Duodenal mucosa (tissue), 2 donors: ENCODE data around the gene MYLK.
"Not testable (repeated sequence)": the region's sequence is repeated elsewhere in the genome, so short reads cannot be mapped to it uniquely, and the experiment has no call there.

Experiments
- H3K27ac ChIP-seq: one replicate; pipeline ENCODE4 v1.7.0; 2013; ENCODE audit warnings: low read depth, low read length
- H3K27me3 ChIP-seq, 2 donors: one replicate each; pipeline ENCODE4 v1.7.0; 2013; ENCODE audit warnings: low read length in 2 of 2, control low read depth in 1 of 2; ENCODE audit not compliant: insufficient read depth in 2 of 2, control insufficient read depth in 1 of 2
- H3K36me3 ChIP-seq, 2 donors: one replicate each; pipeline ENCODE4 v1.7.0; 2013; ENCODE audit warnings: low read length in 2 of 2, control low read depth in 1 of 2; ENCODE audit not compliant: insufficient read depth in 2 of 2, control insufficient read depth in 1 of 2
- H3K4me1 ChIP-seq, 2 donors: one replicate each; pipeline ENCODE4 v1.7.0; 2013; ENCODE audit warnings: low read length in 2 of 2, control low read depth in 1 of 2; ENCODE audit not compliant: insufficient read depth in 2 of 2, control insufficient read depth in 1 of 2
- H3K4me3 ChIP-seq, 2 donors: one replicate each; pipeline ENCODE4 v1.7.0; 2013; ENCODE audit warnings: low read length in 2 of 2, low read depth in 1 of 2
- H3K9ac ChIP-seq, 2 donors: one replicate each; pipeline ENCODE4 v1.7.0; 2013; ENCODE audit warnings: low read length in 2 of 2, low read depth in 1 of 2
- H3K9me3 ChIP-seq, 2 donors: one replicate each; pipeline ENCODE4 v1.7.0; 2013; ENCODE audit warnings: low read length in 2 of 2, control low read depth in 1 of 2; ENCODE audit not compliant: control insufficient read depth in 1 of 2

The MYLK gene

DNA sequence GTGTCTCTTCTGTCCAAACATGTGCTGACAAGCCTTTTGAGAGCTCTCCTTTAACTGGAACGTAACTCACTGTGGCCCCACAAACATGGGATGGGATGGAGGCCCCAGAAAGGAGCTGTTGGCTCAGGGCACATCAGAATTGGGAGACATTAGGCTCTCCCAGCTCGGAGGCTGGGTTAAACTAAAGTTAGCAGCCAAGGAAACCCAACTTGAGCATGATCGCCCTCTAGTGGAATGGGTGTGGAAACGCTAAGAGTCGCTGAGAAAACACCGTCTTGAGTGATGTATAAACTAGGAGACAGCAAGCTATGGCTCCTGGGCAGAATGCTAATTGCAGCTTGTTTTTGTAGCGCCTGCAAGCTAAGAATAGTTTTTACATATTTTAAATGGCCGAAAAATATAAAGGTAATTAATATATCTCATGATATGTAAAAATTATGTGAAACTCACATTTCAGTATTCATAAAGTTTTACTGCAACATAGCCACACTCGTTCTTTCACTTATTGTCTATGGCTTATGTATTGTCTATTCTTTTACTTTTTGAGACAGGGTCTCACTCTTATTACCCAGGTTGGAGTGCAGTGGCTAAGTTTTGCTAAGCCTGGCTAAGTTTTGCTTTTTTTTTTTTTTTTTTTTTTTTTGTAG, 160.5 kb downstream of the MYLK start:
- Histone ChIP-seq H3K27ac (no peak overlapping the region), H3K9ac (no peak overlapping the region), H3K36me3 (no peaks in the 10 kb centered on the region), H3K4me3 (no peak overlapping the region), H3K9me3 (no peaks in the 10 kb centered on the region), H3K4me1 (no peaks in the 10 kb centered on the region), H3K27me3 (no peaks in the 10 kb centered on the region)

DNA sequence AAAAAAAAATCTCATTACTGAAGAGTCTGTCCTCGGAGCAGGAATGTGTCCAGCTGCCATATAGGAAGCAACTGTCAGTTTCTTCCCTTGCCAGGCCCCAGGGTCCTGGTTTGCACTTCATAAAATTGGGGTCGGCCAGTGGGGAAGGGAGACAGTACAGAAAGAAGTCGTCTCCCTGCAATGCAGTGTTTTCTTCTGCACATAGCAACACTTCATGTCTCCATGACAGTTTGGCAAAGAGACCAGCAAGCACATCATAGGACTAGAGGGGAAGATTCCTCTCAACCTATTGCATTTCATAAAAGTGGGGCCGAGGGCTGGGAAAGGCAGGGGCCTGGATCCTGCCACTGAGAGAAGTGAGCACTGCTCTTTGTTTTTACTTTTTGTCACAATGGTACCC, 161.1 kb downstream of the MYLK start:
- Histone ChIP-seq H3K36me3 (no peaks in the 10 kb centered on the region), H3K27ac (no peak overlapping the region), H3K4me3 (no peak overlapping the region), H3K27me3 (no peaks in the 10 kb centered on the region), H3K4me1 (no peaks in the 10 kb centered on the region), H3K9me3 (no peaks in the 10 kb centered on the region), H3K9ac (no peak overlapping the region)

DNA sequence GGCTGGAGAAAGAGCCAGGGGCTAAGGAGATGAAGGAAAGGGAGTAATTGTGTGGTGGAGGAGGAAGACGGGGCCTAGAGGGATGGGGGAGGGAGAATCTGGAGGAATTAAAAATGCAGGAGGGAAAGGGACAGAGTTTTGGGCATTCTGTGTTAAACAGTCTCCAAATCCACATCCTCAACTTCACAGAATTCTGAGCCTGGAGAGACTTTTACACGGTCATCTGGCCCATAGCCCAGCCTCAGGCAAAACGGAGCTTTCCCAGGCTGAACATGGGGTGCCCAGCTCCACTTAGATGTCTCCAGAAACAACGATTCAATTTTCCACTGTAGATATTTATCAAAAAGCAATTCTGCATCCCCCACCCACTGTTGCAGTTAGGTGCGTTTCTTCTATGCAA, 161.7 kb downstream of the MYLK start:
- no peaks in the 10 kb centered on the region for H3K27me3 ChIP-seq
- no peaks in the 10 kb centered on the region for H3K9me3 ChIP-seq
- no peak overlapping the region for H3K4me3 ChIP-seq
- H3K4me1 ChIP-seq: no peaks in the 10 kb centered on the region
- no peak overlapping the region for H3K9ac ChIP-seq
- no peaks in the 10 kb centered on the region for H3K36me3 ChIP-seq
- H3K27ac ChIP-seq: no peak overlapping the region

DNA sequence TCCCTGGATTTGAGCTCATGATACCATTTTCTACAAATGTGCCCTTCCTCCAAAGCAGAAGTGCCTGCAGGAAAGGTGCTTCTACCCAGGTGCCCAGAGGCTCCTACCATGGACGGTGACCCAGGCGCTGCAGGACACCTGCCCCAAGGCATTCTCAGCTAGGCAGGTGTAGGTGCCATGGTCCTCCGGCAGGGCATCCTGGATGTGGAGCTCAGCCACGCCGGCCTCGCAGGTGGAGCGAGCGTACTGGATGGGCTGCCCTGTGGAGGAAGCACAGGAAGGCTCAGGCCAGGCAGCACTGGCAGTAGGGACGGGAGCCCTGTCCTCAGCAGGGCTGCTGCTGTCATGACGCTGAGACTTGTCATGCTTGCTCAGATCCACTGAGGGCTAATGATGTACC, 162.1 kb downstream of the MYLK start:
- H3K4me3 ChIP-seq: no peak overlapping the region
- no peaks in the 10 kb centered on the region for H3K9me3 ChIP-seq
- H3K27ac ChIP-seq: no peak overlapping the region
- H3K36me3 ChIP-seq: no peaks in the 10 kb centered on the region
- no peak overlapping the region for H3K9ac ChIP-seq
- H3K4me1 ChIP-seq: no peaks in the 10 kb centered on the region
- no peaks in the 10 kb centered on the region for H3K27me3 ChIP-seq

DNA sequence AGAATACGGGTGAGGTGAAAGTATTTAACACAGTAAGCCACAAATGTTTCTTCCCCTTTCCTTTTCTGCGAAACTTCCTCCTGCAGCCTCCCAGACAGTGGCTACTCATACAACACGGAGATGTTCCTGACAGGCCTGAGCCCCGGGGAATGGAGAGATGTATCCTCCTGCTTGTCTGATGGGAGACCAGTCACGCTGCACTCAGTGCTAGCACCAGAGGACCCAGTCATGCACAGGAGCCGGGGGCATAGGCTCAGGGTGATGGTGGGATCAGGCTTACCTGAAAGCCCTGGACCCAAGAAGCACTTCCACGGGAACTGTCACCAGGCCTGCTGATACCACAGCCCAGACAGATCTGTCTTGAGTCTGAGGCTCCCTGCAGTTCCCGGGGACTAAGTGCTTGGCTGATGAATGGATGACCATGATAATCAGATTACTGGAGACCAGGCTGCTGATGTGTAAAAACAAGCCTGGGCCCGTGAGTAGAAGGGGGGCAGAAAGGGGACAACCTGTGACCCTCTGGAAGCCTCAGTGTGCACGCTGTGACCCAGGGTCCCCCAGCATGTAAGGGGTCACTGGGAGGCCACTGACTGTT, 162.9 kb downstream of the MYLK start:
- H3K9me3 ChIP-seq, H3K4me3 ChIP-seq, H3K36me3 ChIP-seq, H3K4me1 ChIP-seq, H3K27ac ChIP-seq, H3K9ac ChIP-seq, H3K27me3 ChIP-seq: not testable (repeated sequence)

DNA sequence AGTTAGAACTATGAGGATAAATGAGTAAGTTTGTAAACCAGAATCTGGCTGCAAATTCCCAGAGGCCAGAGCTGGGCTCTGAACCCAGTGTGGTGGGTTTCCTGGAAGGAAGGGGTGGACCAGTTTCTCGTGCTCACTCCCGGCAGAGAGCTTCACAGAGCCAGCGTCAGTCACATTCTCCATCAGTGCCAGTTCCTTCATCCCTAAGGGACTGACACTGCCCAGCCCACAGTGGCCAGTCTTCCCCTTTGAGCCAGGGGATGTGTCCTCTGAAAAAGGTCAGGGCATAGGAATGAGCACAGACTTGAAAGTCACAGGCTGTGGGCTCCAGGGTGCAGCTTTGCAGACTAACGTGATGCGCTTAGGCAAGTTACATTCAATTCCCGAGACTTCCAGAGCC, 163.5 kb downstream of the MYLK start:
- Histone ChIP-seq H3K9ac (no peak overlapping the region), H3K9me3 (no peaks in the 10 kb centered on the region), H3K27me3 (no peaks in the 10 kb centered on the region), H3K27ac (no peak overlapping the region), H3K4me1 (no peaks in the 10 kb centered on the region), H3K4me3 (no peak overlapping the region), H3K36me3 (no peaks in the 10 kb centered on the region)

DNA sequence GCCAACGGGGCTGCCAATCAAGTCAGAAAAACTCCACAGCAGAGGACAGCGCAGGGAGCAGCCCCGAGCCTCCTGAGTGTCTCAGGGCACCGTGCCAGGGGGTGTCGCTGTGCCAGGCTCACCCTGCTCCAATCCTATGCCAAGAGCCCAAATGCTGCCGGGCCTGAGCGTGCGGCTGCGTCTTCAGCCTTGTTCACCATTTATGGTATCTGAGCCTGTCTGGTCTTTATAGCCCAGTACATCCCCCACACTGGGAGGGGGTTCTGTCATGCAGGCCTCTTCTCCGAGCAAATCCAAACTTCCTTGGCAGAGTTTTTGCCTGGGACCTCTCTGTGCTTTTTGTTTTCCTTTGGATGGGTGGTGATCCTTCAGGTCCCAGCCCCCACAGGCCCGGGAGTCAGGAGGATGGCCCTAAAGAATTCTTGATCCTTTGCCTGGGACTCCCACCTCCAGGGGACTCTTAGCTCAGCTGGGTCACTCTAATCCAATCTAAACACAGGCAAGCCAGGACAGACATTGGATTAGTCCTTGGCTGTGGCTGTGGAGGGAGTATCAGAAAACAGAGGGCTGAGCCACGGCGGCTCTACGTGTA, 164.2 kb downstream of the MYLK start:
- no peak overlapping the region for H3K9ac ChIP-seq
- H3K9me3 ChIP-seq: no peaks in the 10 kb centered on the region
- H3K27me3 ChIP-seq: no peaks in the 10 kb centered on the region
- no peaks in the 10 kb centered on the region for H3K4me1 ChIP-seq
- H3K36me3 ChIP-seq: no peaks in the 10 kb centered on the region
- H3K4me3 ChIP-seq: no peak overlapping the region
- H3K27ac ChIP-seq: no peak overlapping the region

DNA sequence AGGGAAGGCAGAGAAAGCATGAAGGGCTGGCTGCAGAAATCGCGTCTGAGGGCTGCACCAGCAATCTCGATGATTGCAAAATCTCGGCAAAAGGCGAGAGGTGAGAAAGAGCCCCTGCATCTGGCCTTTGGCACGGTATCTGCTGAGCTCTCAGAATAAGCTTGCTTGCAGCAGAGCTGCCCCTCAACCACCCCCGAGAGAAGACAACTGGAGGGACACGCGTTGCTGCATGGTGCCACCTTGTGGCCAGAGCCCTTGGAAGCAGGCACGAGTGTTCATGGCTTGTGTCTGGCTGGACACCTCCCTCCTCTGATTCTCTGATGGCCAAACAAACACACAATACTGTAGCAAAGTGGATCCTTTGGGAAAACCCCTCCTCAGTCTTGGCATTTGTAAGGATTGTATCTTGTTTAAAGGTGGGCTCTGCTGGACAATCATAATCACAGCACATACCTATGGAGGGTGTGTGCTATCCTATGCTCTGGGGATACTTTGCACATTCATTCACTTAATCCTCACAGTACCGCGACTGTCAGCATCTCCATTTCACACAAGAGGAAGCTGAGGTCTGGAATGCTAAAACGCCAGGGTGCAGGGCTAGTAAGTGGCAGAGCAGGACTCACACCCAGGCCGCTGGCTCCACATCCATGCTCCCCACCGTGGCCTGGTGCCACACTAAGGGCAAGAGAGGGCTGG, 164.9 kb downstream of the MYLK start:
- not testable (repeated sequence) for H3K9me3 ChIP-seq, H3K36me3 ChIP-seq, H3K27ac ChIP-seq, H3K4me1 ChIP-seq, H3K4me3 ChIP-seq, H3K27me3 ChIP-seq, H3K9ac ChIP-seq

DNA sequence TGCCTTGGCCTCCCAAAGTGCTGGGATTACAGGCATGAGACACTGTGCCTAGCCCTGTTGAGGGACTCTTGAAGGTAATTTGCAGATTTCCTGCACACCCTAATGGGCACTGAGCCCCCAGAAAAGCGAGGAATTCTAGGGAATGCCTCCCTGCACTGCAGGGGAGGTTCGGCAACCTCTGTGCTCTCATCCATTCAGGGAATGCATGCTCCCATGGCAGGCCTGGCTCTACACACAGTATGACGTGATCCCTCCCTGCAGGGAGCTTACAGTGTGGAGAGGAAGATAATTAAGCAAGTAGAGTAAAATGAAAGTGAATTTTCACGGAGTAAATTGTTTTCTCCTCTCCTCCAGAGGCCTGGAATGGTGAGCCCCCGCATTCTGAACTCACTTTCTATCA, 166.0 kb downstream of the MYLK start:
- Histone ChIP-seq H3K27ac (no peak overlapping the region), H3K4me1 (no peaks in the 10 kb centered on the region), H3K9me3 (no peaks in the 10 kb centered on the region)

DNA sequence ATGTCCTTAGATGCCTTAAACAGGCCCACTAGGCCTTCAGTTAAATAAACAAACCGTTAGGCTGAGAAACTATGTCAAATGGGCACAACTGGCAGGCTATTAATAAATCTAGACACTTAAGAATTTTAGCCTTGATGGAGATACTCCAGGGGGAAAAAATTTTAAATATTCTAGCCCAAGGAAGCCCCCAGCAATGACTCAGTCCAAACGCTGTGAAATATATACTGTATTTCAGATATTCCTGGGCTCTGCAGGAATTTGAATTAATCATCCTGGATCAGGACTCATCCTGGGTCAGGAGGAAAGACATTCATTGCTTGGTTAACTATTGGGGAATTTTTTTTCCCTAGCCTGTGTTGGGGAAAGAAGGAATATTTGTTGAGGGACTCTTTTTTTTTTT, 166.7 kb downstream of the MYLK start:
- H3K27ac ChIP-seq, H3K9me3 ChIP-seq, H3K9ac ChIP-seq, H3K27me3 ChIP-seq, H3K4me1 ChIP-seq, H3K36me3 ChIP-seq, H3K4me3 ChIP-seq: not testable (repeated sequence)

More for the DNA sequence above, 166.0 kb downstream of the MYLK start:
- Histone ChIP-seq H3K4me3 (no peak overlapping the region), H3K27me3 (no peaks in the 10 kb centered on the region), H3K36me3 (no peaks in the 10 kb centered on the region), H3K9ac (no peak overlapping the region)
